DND-41 (cell line): ENCODE results near the gene KRTAP21-1.

ENCODE experiments used
- ATAC-seq: fragments of 200-7000 bp; cut with Tn5 transposase; 3 replicates; pipeline ENCODE4 v1.9.1; 2021; ENCODE audit warnings: low read depth; ENCODE audit not compliant: insufficient read depth
- DNase-seq: peaks from one replicate; pipeline ENCODE4 v3.0.0-alpha.2; 2020
- H2AFZ ChIP-seq: 2 replicates; pipeline ENCODE4 v1.6.0; 2012; ENCODE audit warnings: low read depth, low read length
- H3K27ac ChIP-seq: 2 replicates; pipeline ENCODE4 v1.5.1; 2012; ENCODE audit warnings: low read length, inconsistent platforms
- H3K27me3 ChIP-seq: fragments of 200-600 bp; sonication (generic); 2 replicates; pipeline ENCODE4 v1.6.0; 2012; ENCODE audit warnings: low read length, mild to moderate bottlenecking, inconsistent platforms; ENCODE audit not compliant: insufficient read depth, poor library complexity
- H3K36me3 ChIP-seq: 2 replicates; pipeline ENCODE4 v1.5.1; 2012; ENCODE audit warnings: low read length, inconsistent platforms; ENCODE audit not compliant: insufficient read depth
- H3K4me1 ChIP-seq: 2 replicates; pipeline ENCODE4 v1.5.1; 2012; ENCODE audit warnings: mild to moderate bottlenecking, low read length; ENCODE audit not compliant: insufficient read depth
- H3K4me2 ChIP-seq: 2 replicates; pipeline ENCODE4 v1.6.0; 2012; ENCODE audit warnings: mild to moderate bottlenecking, moderate library complexity, low read length, inconsistent platforms; ENCODE audit not compliant: insufficient read depth
- H3K4me3 ChIP-seq, 2 experiments: fragments of 200-600 bp in 1 of 2; shearing (Covaris generic) in 1 of 2; 2 replicates each; pipeline ENCODE4 v1.5.1; 2012 to 2016; ENCODE audit warnings: inconsistent platforms in 2 of 2, low read length in 2 of 2, mild to moderate bottlenecking in 2 of 2, low read depth in 1 of 2, moderate library complexity in 1 of 2
- H3K79me2 ChIP-seq: 2 replicates; pipeline ENCODE4 v1.6.0; 2012; ENCODE audit warnings: low read length, inconsistent platforms; ENCODE audit not compliant: insufficient read depth
- H3K9ac ChIP-seq: 2 replicates; pipeline ENCODE4 v1.6.0; 2012; ENCODE audit warnings: low read depth, mild to moderate bottlenecking, inconsistent platforms, low read length, moderate library complexity
- H3K9me3 ChIP-seq: 2 replicates; pipeline ENCODE4 v1.5.1; 2012; ENCODE audit warnings: low read length, moderate library complexity, mild to moderate bottlenecking, inconsistent platforms; ENCODE audit not compliant: insufficient read depth, severe bottlenecking
- H4K20me1 ChIP-seq: 2 replicates; pipeline ENCODE4 v1.6.0; 2012; ENCODE audit warnings: low read length; ENCODE audit not compliant: insufficient read depth
- EZH2 ChIP-seq: IDR thresholded peaks from 3 replicates; pipeline ENCODE4 v1.6.1; 2012; ENCODE audit warnings: borderline replicate concordance, low read depth, mild to moderate bottlenecking, moderate library complexity, low read length, inconsistent platforms; ENCODE audit not compliant: severe bottlenecking
- TF ChIP-seq, protein P1 (sequence below): IDR thresholded peaks from 2 replicates; pipeline ENCODE4 v1.5.1; 2012; ENCODE audit warnings: borderline replicate concordance, low read length, moderate library complexity, mild to moderate bottlenecking; ENCODE audit not compliant: poor library complexity, severe bottlenecking; ENCODE audit errors: extremely low read depth

The KRTAP21-1 gene

DNA sequence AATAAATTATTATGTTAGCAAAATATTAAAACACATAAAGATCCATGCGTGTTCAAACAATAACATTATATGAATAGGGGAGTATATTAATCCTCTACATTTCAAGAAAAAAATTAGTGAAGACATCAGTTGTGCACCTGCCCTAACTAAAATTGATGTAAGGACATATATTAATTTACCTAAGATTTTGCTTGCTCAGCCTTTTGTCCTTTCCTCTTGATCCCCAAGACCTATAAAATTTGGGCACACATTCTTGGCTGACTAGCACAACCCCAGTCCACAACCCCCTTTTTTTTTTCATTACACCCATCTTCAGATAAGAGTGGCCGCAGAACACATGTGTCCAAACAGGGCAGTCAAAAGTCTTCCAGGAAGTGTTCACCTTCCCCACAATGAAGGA, 14.8 kb downstream of the KRTAP21-1 start:
- no peaks in the 10 kb centered on the region for H3K36me3 ChIP-seq

DNA sequence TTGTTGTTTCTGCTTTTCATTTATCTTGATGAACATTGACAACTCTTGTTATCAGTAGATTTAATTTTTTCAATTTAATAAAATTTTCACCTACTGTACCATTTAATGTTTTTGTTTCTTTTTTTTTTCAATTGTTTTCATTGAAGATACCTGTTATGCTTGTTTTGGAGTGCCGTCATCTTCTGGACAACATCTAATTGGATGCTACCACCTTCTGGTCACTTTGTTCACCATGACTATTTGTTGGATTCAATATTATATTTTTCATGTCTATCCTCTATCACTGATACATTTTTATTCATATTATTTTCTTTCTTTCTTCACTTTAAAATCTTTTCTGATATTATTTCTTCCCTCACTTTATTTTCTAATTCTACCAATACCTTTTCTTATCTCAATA, 22.2 kb downstream of the KRTAP21-1 start:
- Histone ChIP-seq H3K27me3 (no peaks in the 10 kb centered on the region), H3K4me3 (no peak overlapping the region), H3K9me3 (no peaks in the 10 kb centered on the region), H3K4me2 (no peak overlapping the region), H3K4me1 (no peaks in the 10 kb centered on the region), H2AFZ (no peak overlapping the region), H3K79me2 (no peaks in the 10 kb centered on the region), H4K20me1 (no peaks in the 10 kb centered on the region), H3K36me3 (no peaks in the 10 kb centered on the region), H3K9ac (no peak overlapping the region), H3K27ac (no peak overlapping the region)
- DNase-seq (no peak), ATAC-seq (no peak)
- TF ChIP-seq, protein P1, sequence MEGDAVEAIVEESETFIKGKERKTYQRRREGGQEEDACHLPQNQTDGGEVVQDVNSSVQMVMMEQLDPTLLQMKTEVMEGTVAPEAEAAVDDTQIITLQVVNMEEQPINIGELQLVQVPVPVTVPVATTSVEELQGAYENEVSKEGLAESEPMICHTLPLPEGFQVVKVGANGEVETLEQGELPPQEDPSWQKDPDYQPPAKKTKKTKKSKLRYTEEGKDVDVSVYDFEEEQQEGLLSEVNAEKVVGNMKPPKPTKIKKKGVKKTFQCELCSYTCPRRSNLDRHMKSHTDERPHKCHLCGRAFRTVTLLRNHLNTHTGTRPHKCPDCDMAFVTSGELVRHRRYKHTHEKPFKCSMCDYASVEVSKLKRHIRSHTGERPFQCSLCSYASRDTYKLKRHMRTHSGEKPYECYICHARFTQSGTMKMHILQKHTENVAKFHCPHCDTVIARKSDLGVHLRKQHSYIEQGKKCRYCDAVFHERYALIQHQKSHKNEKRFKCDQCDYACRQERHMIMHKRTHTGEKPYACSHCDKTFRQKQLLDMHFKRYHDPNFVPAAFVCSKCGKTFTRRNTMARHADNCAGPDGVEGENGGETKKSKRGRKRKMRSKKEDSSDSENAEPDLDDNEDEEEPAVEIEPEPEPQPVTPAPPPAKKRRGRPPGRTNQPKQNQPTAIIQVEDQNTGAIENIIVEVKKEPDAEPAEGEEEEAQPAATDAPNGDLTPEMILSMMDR, result no peak
- TF ChIP-seq EZH2, result no peak

More for the DNA sequence above, 14.8 kb downstream of the KRTAP21-1 start:
- H3K27ac ChIP-seq, result no peak overlapping the region
- H2AFZ ChIP-seq, result no peak overlapping the region
- H3K4me3 ChIP-seq, result no peak overlapping the region
- no peak for TF ChIP-seq EZH2
- TF ChIP-seq, protein P1, result no peak
- H3K9me3 ChIP-seq, result no peaks in the 10 kb centered on the region
- no peaks in the 10 kb centered on the region for H3K79me2 ChIP-seq
- H4K20me1 ChIP-seq, result no peaks in the 10 kb centered on the region
- DNase-seq, result no peak
- H3K4me2 ChIP-seq, result no peak overlapping the region
- ATAC-seq, result no peak
- H3K27me3 ChIP-seq, result no peaks in the 10 kb centered on the region
- no peak overlapping the region for H3K9ac ChIP-seq
- no peaks in the 10 kb centered on the region for H3K4me1 ChIP-seq

DNA sequence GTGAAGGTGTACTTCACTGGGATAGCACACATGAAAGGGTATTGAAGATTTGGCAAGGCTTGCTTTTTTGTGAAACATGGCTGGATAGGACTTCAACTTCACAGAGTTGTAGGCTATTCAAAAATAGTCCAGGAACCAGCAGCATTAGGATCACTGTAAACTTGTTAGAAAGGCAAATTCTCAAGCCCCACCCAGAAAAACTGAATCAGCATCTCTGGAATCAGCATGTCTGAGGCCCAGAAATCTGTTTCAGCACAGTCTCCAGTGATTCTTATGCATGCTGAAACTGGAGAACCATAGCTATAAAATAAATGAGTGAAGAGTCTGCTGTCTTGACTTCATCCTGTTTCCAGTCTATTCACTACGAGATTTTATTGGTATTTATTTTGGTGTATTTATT, 28.5 kb downstream of the KRTAP21-1 start:
- no peak for TF ChIP-seq EZH2
- TF ChIP-seq, protein P1, result no peak
- H3K79me2 ChIP-seq, result no peaks in the 10 kb centered on the region
- no peak for ATAC-seq

DNA sequence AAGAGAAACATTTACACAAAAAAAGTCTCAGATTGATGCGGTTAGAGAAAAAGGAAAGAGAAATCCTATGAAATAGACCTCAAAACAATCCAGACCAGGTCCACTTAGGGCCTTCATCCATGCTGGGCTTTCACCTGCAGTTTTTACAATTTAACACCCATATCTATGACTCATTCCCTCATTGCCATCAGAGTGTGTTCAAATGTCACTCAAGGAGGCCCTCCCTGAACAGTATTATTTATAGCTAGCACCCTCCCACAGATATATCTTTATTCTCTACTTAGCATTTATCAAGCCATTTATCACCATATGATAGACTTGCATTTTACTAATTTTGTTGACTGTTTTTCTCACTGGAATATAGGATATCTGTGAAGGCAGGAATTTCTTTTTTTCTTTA, 35.8 kb downstream of the KRTAP21-1 start:
- Histone ChIP-seq H3K4me1 (no peaks in the 10 kb centered on the region), H3K4me2 (no peak overlapping the region)

More for the DNA sequence above, 28.5 kb downstream of the KRTAP21-1 start:
- no peak overlapping the region for H2AFZ ChIP-seq
- no peaks in the 10 kb centered on the region for H3K9me3 ChIP-seq
- H3K4me3 ChIP-seq, result no peak overlapping the region
- H3K36me3 ChIP-seq, result no peaks in the 10 kb centered on the region
- no peaks in the 10 kb centered on the region for H3K4me1 ChIP-seq
- no peaks in the 10 kb centered on the region for H4K20me1 ChIP-seq
- no peak overlapping the region for H3K4me2 ChIP-seq
- no peaks in the 10 kb centered on the region for H3K27me3 ChIP-seq
- H3K27ac ChIP-seq, result no peak overlapping the region
- DNase-seq, result no peak
- H3K9ac ChIP-seq, result no peak overlapping the region

More for the DNA sequence above, 35.8 kb downstream of the KRTAP21-1 start:
- Histone ChIP-seq H3K27me3 (no peaks in the 10 kb centered on the region), H3K79me2 (no peaks in the 10 kb centered on the region), H3K36me3 (no peaks in the 10 kb centered on the region), H3K9me3 (no peaks in the 10 kb centered on the region), H2AFZ (no peak overlapping the region), H3K9ac (no peak overlapping the region), H3K4me3 (no peak overlapping the region), H4K20me1 (no peaks in the 10 kb centered on the region), H3K27ac (no peak overlapping the region)
- ATAC-seq, result no peak
- no peak for DNase-seq
- TF ChIP-seq, protein P1, result no peak
- TF ChIP-seq EZH2, result no peak
